ENCODE data around the gene ZNF668.

The ZNF668 gene

DNA sequence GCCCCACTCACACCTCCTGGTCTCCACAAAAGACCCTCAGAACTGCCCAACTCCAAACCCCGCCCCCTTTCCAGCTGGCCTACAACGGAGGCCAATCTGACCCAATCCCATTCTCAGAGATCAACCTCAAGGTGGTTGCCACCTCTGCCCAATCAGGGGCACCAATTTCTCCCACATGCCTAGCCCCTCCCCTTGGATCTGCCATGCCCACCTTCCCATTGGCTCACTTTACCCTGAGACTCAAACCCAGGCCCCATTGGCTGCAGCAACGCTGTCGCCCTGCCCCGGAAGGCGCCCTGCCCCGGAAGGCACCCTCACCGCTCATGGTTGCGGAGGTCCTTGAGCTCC is 10.6 kb downstream of the ZNF668 start:
- no peak for DNase-seq
- Histone ChIP-seq H3K27ac (ENCODE audit: low read length) (no peak overlapping the region), H3K27me3 (replicated peaks; ENCODE audit: insufficient read depth, low read length) (no peaks in the 10 kb centered on the region), H3K9me2 (replicated peaks; ENCODE audit: insufficient read depth, low read length) (no peaks in the 10 kb centered on the region), H3F3A (ENCODE audit: insufficient read depth, low read length) (no peaks in the 10 kb centered on the region), H3K79me2 (ENCODE audit: low read length) (peaks cover 15% of the 10 kb centered on the region), H3K4me2 (ENCODE audit: low read depth, low read length) (no peak overlapping the region), H3K4me1 (ENCODE audit: low read length) (no peaks in the 10 kb centered on the region), H3K36me3 (replicated peaks; ENCODE audit: insufficient read depth, low read length) (no peaks in the 10 kb centered on the region), H3K9me3 (replicated peaks; ENCODE audit: insufficient read depth, low read length) (no peaks in the 10 kb centered on the region), H4K20me1 (ENCODE audit: insufficient read depth, low read length) (no peaks in the 10 kb centered on the region; the same call in 1 of the 2 replicates), H3K9ac (ENCODE audit: low read length) (no peak overlapping the region), H2AFZ (ENCODE audit: low read length) (no peak overlapping the region), H3K4me3 (ENCODE audit: low read length) (no peak overlapping the region)
- TF ChIP-seq EZH2 (optimal IDR thresholded peaks at IDR 0.05; ENCODE audit: low read depth, low read length) (no peak), EZH2phosphoT487 (IDR thresholded peaks at IDR 0.05; ENCODE audit: low read length) (no peak)
- TF ChIP-seq, protein P1, sequence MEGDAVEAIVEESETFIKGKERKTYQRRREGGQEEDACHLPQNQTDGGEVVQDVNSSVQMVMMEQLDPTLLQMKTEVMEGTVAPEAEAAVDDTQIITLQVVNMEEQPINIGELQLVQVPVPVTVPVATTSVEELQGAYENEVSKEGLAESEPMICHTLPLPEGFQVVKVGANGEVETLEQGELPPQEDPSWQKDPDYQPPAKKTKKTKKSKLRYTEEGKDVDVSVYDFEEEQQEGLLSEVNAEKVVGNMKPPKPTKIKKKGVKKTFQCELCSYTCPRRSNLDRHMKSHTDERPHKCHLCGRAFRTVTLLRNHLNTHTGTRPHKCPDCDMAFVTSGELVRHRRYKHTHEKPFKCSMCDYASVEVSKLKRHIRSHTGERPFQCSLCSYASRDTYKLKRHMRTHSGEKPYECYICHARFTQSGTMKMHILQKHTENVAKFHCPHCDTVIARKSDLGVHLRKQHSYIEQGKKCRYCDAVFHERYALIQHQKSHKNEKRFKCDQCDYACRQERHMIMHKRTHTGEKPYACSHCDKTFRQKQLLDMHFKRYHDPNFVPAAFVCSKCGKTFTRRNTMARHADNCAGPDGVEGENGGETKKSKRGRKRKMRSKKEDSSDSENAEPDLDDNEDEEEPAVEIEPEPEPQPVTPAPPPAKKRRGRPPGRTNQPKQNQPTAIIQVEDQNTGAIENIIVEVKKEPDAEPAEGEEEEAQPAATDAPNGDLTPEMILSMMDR (IDR thresholded peaks at IDR 0.05; ENCODE audit: low read length) = no peak

DNA sequence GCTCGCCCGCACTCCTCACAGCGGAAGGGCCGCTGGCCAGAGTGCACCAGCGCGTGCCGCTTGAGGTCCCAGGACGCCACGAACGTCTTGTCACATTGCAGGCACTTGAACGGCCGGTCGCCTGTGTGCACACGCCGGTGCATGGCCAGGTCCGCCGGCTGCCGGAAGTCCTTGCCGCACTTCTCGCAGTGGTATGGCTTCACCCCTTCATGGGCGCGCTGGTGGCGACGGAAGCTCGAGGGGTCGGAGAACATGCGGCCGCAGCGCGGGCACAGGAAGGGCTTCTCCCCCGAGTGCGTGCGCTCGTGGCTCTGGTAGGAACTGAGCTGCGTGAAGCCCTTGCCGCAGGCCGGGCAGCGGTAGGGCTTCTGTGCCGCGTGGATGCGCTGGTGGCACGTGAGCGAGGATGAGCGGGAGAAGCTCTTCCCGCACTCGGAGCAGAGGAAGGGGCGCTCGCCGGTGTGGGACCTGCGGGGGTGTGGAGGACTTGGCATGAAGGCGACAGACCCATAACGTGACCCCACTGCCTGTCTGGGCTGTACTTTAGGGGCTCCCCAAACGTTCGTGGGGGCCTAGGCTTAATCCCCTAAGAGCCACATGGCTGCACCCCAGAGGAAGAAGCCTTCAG is 12.1 kb downstream of the ZNF668 start:
- no peak for DNase-seq
- Histone ChIP-seq H3K27ac (ENCODE audit: low read length) (no peak overlapping the region), H3K4me2 (ENCODE audit: low read depth, low read length) (no peak overlapping the region), H3K4me1 (ENCODE audit: low read length) (no peaks in the 10 kb centered on the region), H3K9me2 (replicated peaks; ENCODE audit: insufficient read depth, low read length) (no peaks in the 10 kb centered on the region), H4K20me1 (ENCODE audit: insufficient read depth, low read length) (no peaks in the 10 kb centered on the region; the same call in 1 of the 2 replicates), H3K36me3 (replicated peaks; ENCODE audit: insufficient read depth, low read length) (no peaks in the 10 kb centered on the region), H2AFZ (ENCODE audit: low read length) (no peak overlapping the region), H3K79me2 (ENCODE audit: low read length) (peaks cover 7% of the 10 kb centered on the region; the same call in 1 of the 2 replicates), H3K4me3 (ENCODE audit: low read length) (no peak overlapping the region), H3K9ac (ENCODE audit: low read length) (no peak overlapping the region), H3K27me3 (replicated peaks; ENCODE audit: insufficient read depth, low read length) (no peaks in the 10 kb centered on the region), H3F3A (ENCODE audit: insufficient read depth, low read length) (no peaks in the 10 kb centered on the region), H3K9me3 (replicated peaks; ENCODE audit: insufficient read depth, low read length) (no peaks in the 10 kb centered on the region)
- no peak for TF ChIP-seq EZH2phosphoT487 (IDR thresholded peaks at IDR 0.05; ENCODE audit: low read length)
- TF ChIP-seq, protein P1 (IDR thresholded peaks at IDR 0.05; ENCODE audit: low read length) = no peak
- TF ChIP-seq EZH2 (optimal IDR thresholded peaks at IDR 0.05; ENCODE audit: low read depth, low read length) = no peak

DNA sequence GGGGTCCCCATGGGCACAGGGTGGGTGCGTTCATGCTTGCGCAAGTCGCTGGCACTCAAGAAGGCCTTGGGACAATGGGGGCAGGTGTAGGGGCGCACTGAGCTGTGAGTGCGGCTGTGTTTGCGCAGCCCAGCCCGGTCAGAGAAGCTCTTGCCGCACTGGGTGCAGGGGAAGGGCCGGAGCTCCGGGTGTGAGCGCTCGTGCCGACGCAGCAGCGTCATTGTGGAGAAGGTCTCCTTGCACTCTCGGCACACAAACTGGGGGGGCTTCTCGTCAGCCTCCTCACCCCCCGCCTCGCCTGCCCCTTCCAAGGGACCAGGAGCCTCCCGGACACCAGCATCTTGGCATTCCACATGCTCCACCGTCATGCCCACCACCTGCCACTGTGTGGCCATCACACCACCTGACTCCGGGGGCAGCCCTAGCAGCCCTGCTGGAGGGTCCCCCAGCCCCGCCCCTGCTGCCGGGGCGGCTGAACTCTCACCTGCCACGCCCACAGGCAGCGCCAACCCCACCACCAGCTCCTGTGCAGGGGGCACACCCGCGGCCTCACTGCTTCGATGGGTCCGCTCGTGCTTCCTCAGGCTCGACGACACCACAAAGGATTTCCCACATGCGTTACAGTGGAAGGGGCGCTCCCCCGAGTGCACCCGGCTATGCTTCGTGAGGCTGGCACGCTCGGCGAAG is 12.8 kb downstream of the ZNF668 start:
- Histone ChIP-seq H3K4me3 (ENCODE audit: low read length) (no peak overlapping the region), H3K9me2 (replicated peaks; ENCODE audit: insufficient read depth, low read length) (no peaks in the 10 kb centered on the region), H3K9me3 (replicated peaks; ENCODE audit: insufficient read depth, low read length) (no peaks in the 10 kb centered on the region), H3K27me3 (replicated peaks; ENCODE audit: insufficient read depth, low read length) (no peaks in the 10 kb centered on the region), H3K9ac (ENCODE audit: low read length) (no peak overlapping the region), H3F3A (ENCODE audit: insufficient read depth, low read length) (no peaks in the 10 kb centered on the region), H3K79me2 (ENCODE audit: low read length) (peaks cover 1% of the 10 kb centered on the region; the same call in 1 of the 2 replicates), H4K20me1 (ENCODE audit: insufficient read depth, low read length) (no peaks in the 10 kb centered on the region; the same call in 1 of the 2 replicates), H3K4me2 (ENCODE audit: low read depth, low read length) (no peak overlapping the region), H3K4me1 (ENCODE audit: low read length) (no peaks in the 10 kb centered on the region), H2AFZ (ENCODE audit: low read length) (no peak overlapping the region), H3K27ac (ENCODE audit: low read length) (no peak overlapping the region), H3K36me3 (replicated peaks; ENCODE audit: insufficient read depth, low read length) (no peaks in the 10 kb centered on the region)
- DNase-seq = no peak
- no peak for TF ChIP-seq EZH2 (optimal IDR thresholded peaks at IDR 0.05; ENCODE audit: low read depth, low read length)
- TF ChIP-seq, protein P1 (IDR thresholded peaks at IDR 0.05; ENCODE audit: low read length) = no peak
- no peak for TF ChIP-seq EZH2phosphoT487 (IDR thresholded peaks at IDR 0.05; ENCODE audit: low read length)
